AG09319 (cell line): ENCODE results near the gene RRBP1.

Experiments used
- DNase-seq: peaks from one replicate; pipeline ENCODE4 v3.0.0-alpha.2; 2010; ENCODE audit warnings: low read depth; ENCODE audit errors: extremely low read depth
- CTCF ChIP-seq: IDR thresholded peaks from 2 replicates; pipeline ENCODE4 v1.5.1; 2011; ENCODE audit warnings: low read depth, mild to moderate bottlenecking, inconsistent platforms, low read length, moderate library complexity

The RRBP1 gene

GRCh38 chr20:17674722-17675518, 7.1 kb downstream of the RRBP1 start:
- TF ChIP-seq CTCF: no peak

GRCh38 chr20:17673084-17673483, 9.0 kb downstream of the RRBP1 start:
- TF ChIP-seq CTCF: no peak
- no peak for DNase-seq

More at GRCh38 chr20:17674722-17675518, 7.1 kb downstream of the RRBP1 start:
- peak; percentile 49 for DNase-seq

- no peak for TF ChIP-seq CTCF
- no peak for DNase-seq
Measured at GRCh38 chr20:17671565-17671964, 10.5 kb downstream of the RRBP1 start.

- TF ChIP-seq CTCF: no peak
- no peak for DNase-seq
Measured at GRCh38 chr20:17671011-17671410, 11.0 kb downstream of the RRBP1 start.

- no peak for DNase-seq
- no peak for TF ChIP-seq CTCF
Measured at GRCh38 chr20:17669306-17669931, 12.6 kb downstream of the RRBP1 start.

- TF ChIP-seq CTCF: no peak
- no peak for DNase-seq
Measured at GRCh38 chr20:17668432-17668831, 13.6 kb downstream of the RRBP1 start.

- TF ChIP-seq CTCF: no peak
- no peak for DNase-seq
Measured at GRCh38 chr20:17667445-17667844, 14.6 kb downstream of the RRBP1 start.
